Gastrocnemius medialis (tissue), 4 donors: ENCODE measurements around the gene PTPN4.

Experiments used
- POLR2A ChIP-seq, 2 donors: fragments of 450-650 bp; IDR thresholded peaks; one replicate each; pipeline ENCODE4 v1.6.1; 2017; ENCODE audit warnings: antibody characterized with exemption in 2 of 2, mild to moderate bottlenecking in 2 of 2, moderate library complexity in 2 of 2
- TF ChIP-seq, protein P1 (sequence below), 5 experiments: fragments of 450-650 bp in 3 of 5; fragments of 200-600 bp in 2 of 5; sonication (generic) in 2 of 5; IDR thresholded peaks in 4 of 5; conservative IDR thresholded peaks in 1 of 5; 1 replicate in 4 of 5; 2 replicates in 1 of 5; pipeline ENCODE4 v1.5.1; 2016 to 2019; ENCODE audit warnings: antibody characterized with exemption in 5 of 5, mild to moderate bottlenecking in 3 of 5, moderate library complexity in 3 of 5

DNA sequence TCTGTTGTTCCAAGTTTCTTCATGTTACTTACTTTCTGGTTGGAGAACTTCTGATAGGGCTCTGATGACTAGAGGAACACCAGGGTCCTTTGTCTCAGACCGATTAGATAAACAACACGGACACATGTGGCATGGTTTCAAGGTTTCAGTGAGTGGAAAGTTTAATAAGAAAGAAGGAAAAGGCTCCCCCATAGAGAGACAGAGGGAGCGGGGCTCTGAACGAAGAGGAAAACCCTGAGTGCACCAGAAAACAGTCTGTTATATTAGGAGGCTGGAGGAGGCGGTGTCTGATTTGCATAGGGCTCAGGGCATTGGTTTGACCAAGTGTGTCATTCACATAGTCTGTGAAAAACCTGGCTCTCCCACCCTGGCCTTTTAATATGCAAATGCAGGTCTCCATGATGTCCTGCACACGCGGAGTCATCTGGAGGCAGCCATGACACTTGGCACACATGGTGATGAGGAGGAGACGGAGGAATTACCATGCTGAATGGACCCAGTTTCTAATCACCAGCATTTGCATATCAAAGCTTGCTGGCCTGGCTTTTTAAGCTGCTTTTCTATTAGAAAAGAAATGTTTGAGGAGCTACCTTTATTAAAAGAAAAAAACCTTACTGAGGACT is 94.2 kb downstream of the PTPN4 start:
- TF ChIP-seq, protein P1, sequence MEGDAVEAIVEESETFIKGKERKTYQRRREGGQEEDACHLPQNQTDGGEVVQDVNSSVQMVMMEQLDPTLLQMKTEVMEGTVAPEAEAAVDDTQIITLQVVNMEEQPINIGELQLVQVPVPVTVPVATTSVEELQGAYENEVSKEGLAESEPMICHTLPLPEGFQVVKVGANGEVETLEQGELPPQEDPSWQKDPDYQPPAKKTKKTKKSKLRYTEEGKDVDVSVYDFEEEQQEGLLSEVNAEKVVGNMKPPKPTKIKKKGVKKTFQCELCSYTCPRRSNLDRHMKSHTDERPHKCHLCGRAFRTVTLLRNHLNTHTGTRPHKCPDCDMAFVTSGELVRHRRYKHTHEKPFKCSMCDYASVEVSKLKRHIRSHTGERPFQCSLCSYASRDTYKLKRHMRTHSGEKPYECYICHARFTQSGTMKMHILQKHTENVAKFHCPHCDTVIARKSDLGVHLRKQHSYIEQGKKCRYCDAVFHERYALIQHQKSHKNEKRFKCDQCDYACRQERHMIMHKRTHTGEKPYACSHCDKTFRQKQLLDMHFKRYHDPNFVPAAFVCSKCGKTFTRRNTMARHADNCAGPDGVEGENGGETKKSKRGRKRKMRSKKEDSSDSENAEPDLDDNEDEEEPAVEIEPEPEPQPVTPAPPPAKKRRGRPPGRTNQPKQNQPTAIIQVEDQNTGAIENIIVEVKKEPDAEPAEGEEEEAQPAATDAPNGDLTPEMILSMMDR (IDR thresholded peaks at IDR 0.05 in 4 of 5, conservative IDR thresholded peaks at IDR 0.05 in 1 of 5): no peak
- no peak for TF ChIP-seq POLR2A (IDR thresholded peaks at IDR 0.05)
